ENCODE results near the gene C2CD4C.

DNA sequence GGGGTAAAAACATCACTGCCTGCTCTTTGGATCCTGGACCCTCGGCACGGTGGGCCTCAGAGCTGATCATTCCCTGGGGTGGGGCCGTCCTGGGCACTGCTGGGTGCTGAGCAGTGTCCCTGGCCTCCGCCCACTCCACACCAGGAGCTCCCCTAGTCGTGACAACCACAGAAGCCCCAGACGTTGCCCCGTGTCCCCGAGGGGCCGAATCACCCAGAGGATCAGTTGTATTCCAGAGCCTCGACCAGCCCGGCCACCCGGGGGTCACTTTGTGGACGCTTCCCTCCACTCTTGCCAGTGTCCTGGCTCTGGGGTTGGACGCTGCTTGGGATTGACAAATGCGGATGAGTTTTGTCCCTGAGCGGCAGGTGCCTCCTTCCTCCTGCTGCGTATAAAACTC, 10.2 kb downstream of the C2CD4C start:
- TF ChIP-seq, protein P1, sequence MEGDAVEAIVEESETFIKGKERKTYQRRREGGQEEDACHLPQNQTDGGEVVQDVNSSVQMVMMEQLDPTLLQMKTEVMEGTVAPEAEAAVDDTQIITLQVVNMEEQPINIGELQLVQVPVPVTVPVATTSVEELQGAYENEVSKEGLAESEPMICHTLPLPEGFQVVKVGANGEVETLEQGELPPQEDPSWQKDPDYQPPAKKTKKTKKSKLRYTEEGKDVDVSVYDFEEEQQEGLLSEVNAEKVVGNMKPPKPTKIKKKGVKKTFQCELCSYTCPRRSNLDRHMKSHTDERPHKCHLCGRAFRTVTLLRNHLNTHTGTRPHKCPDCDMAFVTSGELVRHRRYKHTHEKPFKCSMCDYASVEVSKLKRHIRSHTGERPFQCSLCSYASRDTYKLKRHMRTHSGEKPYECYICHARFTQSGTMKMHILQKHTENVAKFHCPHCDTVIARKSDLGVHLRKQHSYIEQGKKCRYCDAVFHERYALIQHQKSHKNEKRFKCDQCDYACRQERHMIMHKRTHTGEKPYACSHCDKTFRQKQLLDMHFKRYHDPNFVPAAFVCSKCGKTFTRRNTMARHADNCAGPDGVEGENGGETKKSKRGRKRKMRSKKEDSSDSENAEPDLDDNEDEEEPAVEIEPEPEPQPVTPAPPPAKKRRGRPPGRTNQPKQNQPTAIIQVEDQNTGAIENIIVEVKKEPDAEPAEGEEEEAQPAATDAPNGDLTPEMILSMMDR (IDR thresholded peaks at IDR 0.05; ENCODE audit: low read depth, low read length): no peak
- TF ChIP-seq POLR2A (IDR thresholded peaks at IDR 0.05; ENCODE audit: extremely low read depth, insufficient read length): no peak
- no peak for TF ChIP-seq MYC (IDR thresholded peaks at IDR 0.05; ENCODE audit: low read depth, low read length)
- TF ChIP-seq MAX (IDR thresholded peaks at IDR 0.05; ENCODE audit: low read depth, low read length): no peak
